GM19395 (cell line): Measurements from ENCODE around the gene IGLON5.

ENCODE experiments used
- ATAC-seq: cut with Tn5 transposase; IDR thresholded peaks from one replicate; pipeline ENCODE4 v1.9.1; 2021; ENCODE audit warnings: mild to moderate bottlenecking, moderate library complexity; ENCODE audit not compliant: unreplicated experiment

Gene IGLON5

GRCh38 chr19:51311351-51312257, at the start of gene IGLON5:
TSS of gene IGLON5 (plus strand) at chr19:51311644. CDS start at chr19:51311848, 204 bp downstream.
- ATAC-seq, result no peak

GRCh38 chr19:51263808-51264207, 47.6 kb upstream of the IGLON5 start:
- ATAC-seq, result no peak

GRCh38 chr19:51271067-51271466, 40.4 kb upstream of the IGLON5 start:
- no peak for ATAC-seq

- no peak for ATAC-seq
Observed at GRCh38 chr19:51272183-51272810, 39.1 kb upstream of the IGLON5 start.

- ATAC-seq, result no peak
Observed at GRCh38 chr19:51274049-51274770, 37.2 kb upstream of the IGLON5 start.

GRCh38 chr19:51277112-51277511, 34.3 kb upstream of the IGLON5 start:
- ATAC-seq, result no peak

- ATAC-seq, result no peak
Observed at GRCh38 chr19:51282335-51282734, 29.1 kb upstream of the IGLON5 start.

- ATAC-seq, result no peak
Observed at GRCh38 chr19:51285682-51286081, 25.8 kb upstream of the IGLON5 start.

GRCh38 chr19:51289635-51290034, 21.8 kb upstream of the IGLON5 start:
- no peak for ATAC-seq

- ATAC-seq, result no peak
Observed at GRCh38 chr19:51292971-51293370, 18.5 kb upstream of the IGLON5 start.

- no peak for ATAC-seq
Observed at GRCh38 chr19:51293571-51294210, 17.8 kb upstream of the IGLON5 start.

GRCh38 chr19:51294211-51294976, 17.1 kb upstream of the IGLON5 start:
- no peak for ATAC-seq

GRCh38 chr19:51294977-51295375, 16.5 kb upstream of the IGLON5 start:
- ATAC-seq, result no peak

- ATAC-seq, result no peak
Observed at GRCh38 chr19:51295382-51296126, 15.9 kb upstream of the IGLON5 start.

GRCh38 chr19:51296336-51297093, 14.9 kb upstream of the IGLON5 start:
- no peak for ATAC-seq

GRCh38 chr19:51297406-51297805, 14.0 kb upstream of the IGLON5 start:
- no peak for ATAC-seq

GRCh38 chr19:51301266-51301665, 10.2 kb upstream of the IGLON5 start:
- ATAC-seq, result no peak

- no peak for ATAC-seq
Observed at GRCh38 chr19:51305479-51305878, 6.0 kb upstream of the IGLON5 start.

GRCh38 chr19:51316688-51317087, 5.2 kb downstream of the IGLON5 start:
- no peak for ATAC-seq
